HL-60 (cell line): ENCODE measurements around the gene CD82.

Experiments used
- GABPA ChIP-seq: IDR thresholded peaks from 2 replicates; pipeline ENCODE4 v1.6.1; 2012; ENCODE audit warnings: low read depth
- POLR2AphosphoS5 ChIP-seq: IDR thresholded peaks from 2 replicates; pipeline ENCODE4 v1.6.1; 2012; ENCODE audit warnings: low read depth
- TF ChIP-seq, protein P1 (sequence below): IDR thresholded peaks from 2 replicates; pipeline ENCODE4 v1.6.1; 2012; ENCODE audit warnings: low read depth; ENCODE audit not compliant: insufficient replicate concordance
- TF ChIP-seq, protein P2 (sequence below): IDR thresholded peaks from one replicate; pipeline ENCODE4 v1.5.1; 2011; ENCODE audit warnings: low read length, control low read depth, inconsistent platforms; ENCODE audit not compliant: insufficient read depth

DNA sequence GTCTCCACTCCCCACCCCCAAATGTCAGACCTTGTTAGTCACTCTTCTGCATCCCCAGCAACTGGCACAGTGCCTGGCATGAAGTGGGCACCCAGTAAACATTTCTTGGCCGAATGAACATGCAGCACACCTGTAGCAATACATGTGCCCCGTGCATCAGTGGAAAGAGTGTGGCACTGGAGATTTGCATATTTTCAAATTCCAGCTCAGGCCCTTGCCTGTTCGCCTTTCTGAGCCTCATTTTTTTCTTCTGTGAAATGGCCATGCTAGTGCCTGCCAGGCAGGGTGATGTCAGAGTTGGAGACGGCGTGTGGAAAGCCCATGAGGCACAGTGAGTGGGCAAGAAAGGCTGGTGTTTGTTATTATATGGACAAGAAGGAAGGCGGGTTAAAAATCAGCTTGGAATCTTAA is 38.7 kb downstream of the CD82 start:
- TF ChIP-seq, protein P1, sequence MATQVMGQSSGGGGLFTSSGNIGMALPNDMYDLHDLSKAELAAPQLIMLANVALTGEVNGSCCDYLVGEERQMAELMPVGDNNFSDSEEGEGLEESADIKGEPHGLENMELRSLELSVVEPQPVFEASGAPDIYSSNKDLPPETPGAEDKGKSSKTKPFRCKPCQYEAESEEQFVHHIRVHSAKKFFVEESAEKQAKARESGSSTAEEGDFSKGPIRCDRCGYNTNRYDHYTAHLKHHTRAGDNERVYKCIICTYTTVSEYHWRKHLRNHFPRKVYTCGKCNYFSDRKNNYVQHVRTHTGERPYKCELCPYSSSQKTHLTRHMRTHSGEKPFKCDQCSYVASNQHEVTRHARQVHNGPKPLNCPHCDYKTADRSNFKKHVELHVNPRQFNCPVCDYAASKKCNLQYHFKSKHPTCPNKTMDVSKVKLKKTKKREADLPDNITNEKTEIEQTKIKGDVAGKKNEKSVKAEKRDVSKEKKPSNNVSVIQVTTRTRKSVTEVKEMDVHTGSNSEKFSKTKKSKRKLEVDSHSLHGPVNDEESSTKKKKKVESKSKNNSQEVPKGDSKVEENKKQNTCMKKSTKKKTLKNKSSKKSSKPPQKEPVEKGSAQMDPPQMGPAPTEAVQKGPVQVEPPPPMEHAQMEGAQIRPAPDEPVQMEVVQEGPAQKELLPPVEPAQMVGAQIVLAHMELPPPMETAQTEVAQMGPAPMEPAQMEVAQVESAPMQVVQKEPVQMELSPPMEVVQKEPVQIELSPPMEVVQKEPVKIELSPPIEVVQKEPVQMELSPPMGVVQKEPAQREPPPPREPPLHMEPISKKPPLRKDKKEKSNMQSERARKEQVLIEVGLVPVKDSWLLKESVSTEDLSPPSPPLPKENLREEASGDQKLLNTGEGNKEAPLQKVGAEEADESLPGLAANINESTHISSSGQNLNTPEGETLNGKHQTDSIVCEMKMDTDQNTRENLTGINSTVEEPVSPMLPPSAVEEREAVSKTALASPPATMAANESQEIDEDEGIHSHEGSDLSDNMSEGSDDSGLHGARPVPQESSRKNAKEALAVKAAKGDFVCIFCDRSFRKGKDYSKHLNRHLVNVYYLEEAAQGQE, result no peak
- TF ChIP-seq, protein P2, sequence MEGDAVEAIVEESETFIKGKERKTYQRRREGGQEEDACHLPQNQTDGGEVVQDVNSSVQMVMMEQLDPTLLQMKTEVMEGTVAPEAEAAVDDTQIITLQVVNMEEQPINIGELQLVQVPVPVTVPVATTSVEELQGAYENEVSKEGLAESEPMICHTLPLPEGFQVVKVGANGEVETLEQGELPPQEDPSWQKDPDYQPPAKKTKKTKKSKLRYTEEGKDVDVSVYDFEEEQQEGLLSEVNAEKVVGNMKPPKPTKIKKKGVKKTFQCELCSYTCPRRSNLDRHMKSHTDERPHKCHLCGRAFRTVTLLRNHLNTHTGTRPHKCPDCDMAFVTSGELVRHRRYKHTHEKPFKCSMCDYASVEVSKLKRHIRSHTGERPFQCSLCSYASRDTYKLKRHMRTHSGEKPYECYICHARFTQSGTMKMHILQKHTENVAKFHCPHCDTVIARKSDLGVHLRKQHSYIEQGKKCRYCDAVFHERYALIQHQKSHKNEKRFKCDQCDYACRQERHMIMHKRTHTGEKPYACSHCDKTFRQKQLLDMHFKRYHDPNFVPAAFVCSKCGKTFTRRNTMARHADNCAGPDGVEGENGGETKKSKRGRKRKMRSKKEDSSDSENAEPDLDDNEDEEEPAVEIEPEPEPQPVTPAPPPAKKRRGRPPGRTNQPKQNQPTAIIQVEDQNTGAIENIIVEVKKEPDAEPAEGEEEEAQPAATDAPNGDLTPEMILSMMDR, result no peak
- TF ChIP-seq POLR2AphosphoS5 (no peak), GABPA (no peak)
